H1 (cell line): Measurements from ENCODE around the gene HORMAD2.

Experiments used
- CEBPB ChIP-seq: IDR thresholded peaks from 2 replicates; pipeline ENCODE4 v1.6.1; 2012; ENCODE audit warnings: low read depth, low read length
- NRF1 ChIP-seq: IDR thresholded peaks from 2 replicates; pipeline ENCODE4 v1.6.1; 2011; ENCODE audit warnings: mild to moderate bottlenecking, low read depth, low read length, improper control_type of control experiment

DNA sequence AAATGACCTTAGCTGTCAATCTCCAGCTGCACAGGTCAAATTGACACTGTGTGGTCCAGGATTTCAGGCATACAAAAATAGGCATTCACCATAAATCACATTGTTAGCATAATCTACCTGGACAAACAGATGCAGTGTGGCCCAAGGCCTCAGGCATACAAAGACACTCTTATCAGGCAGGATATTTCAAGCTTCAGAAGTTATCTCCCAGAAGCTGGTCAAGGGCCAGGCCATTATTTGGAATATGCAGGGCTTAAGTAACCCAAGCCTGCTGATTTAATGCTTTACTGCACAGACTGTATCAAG lies 25.5 kb upstream of the HORMAD2 start:
- no peak for TF ChIP-seq CEBPB
- no peak for TF ChIP-seq NRF1
